ENCODE data around the gene BOK. TPM values are rescaled to one million over a fixed set of nuclear protein-coding genes. Genes with fewer than 3 reads are reported as not detected.

The BOK gene
- total and polyA plus RNA-seq, 3 donors from 2014 or later: 20.2 to 62.7 (median 52.0) TPM

GRCh38 chr2:241530571-241530970 is 28.0 kb upstream of the BOK start:
- DNase-seq: no peak
- 67 to 74% methylated on average over 8 of the region's 8 CpGs for WGBS, 2 donors
- no peaks in the 10 kb centered on the region for H3K27me3 ChIP-seq
- intact Hi-C loops (cut with DNase I; ENCODE audit: low total_unique reads): no loop called here
- TF ChIP-seq POLR2A (IDR thresholded peaks at IDR 0.05) (no peak), CTCF (IDR thresholded peaks at IDR 0.05) (no peak)
- no peak overlapping the region for H3K27ac ChIP-seq
- H3K9me3 ChIP-seq: no peaks in the 10 kb centered on the region
- H3K4me3 ChIP-seq: no peak overlapping the region
- H3K4me1 ChIP-seq: no peaks in the 10 kb centered on the region
- no peaks in the 10 kb centered on the region for H3K36me3 ChIP-seq (ENCODE audit: low read depth, missing control alignments)

- no peak for TF ChIP-seq POLR2A (IDR thresholded peaks at IDR 0.05)
- TF ChIP-seq CTCF (IDR thresholded peaks at IDR 0.05): no peak
- Histone ChIP-seq H3K4me1 (no peaks in the 10 kb centered on the region), H3K27me3 (no peaks in the 10 kb centered on the region), H3K36me3 (ENCODE audit: low read depth, missing control alignments) (no peaks in the 10 kb centered on the region), H3K4me3 (no peak overlapping the region), H3K27ac (no peak overlapping the region), H3K9me3 (no peaks in the 10 kb centered on the region)
- intact Hi-C loops (cut with DNase I; ENCODE audit: low total_unique reads): no loop called here
- no peak for DNase-seq
- WGBS, 2 donors: 86 to 89% methylated on average over 13 of the region's 13 CpGs
These were observed 27.3 kb upstream of the BOK start for GRCh38 chr2:241531161-241531722.

- H3K4me1 ChIP-seq: no peaks in the 10 kb centered on the region
- WGBS, 2 donors: 93 to 94% methylated on average over 7 to 8 of the region's 8 CpGs
- DNase-seq: no peak
- no peaks in the 10 kb centered on the region for H3K36me3 ChIP-seq (ENCODE audit: low read depth, missing control alignments)
- H3K9me3 ChIP-seq: no peaks in the 10 kb centered on the region
- no peaks in the 10 kb centered on the region for H3K27me3 ChIP-seq
- no peak overlapping the region for H3K4me3 ChIP-seq
- no peak overlapping the region for H3K27ac ChIP-seq
- intact Hi-C loops (cut with DNase I; ENCODE audit: low total_unique reads): no loop called here
- TF ChIP-seq POLR2A (IDR thresholded peaks at IDR 0.05) (no peak), CTCF (IDR thresholded peaks at IDR 0.05) (no peak)
These were observed 26.4 kb upstream of the BOK start for GRCh38 chr2:241532168-241532567.

GRCh38 chr2:241532733-241533601 is 25.6 kb upstream of the BOK start:
- H3K36me3 ChIP-seq (ENCODE audit: low read depth, missing control alignments): no peaks in the 10 kb centered on the region
- no peaks in the 10 kb centered on the region for H3K4me1 ChIP-seq
- intact Hi-C loops (cut with DNase I; ENCODE audit: low total_unique reads): no loop called here
- H3K4me3 ChIP-seq: no peak overlapping the region
- no peak overlapping the region for H3K27ac ChIP-seq
- no peaks in the 10 kb centered on the region for H3K9me3 ChIP-seq
- TF ChIP-seq CTCF (IDR thresholded peaks at IDR 0.05) (no peak), POLR2A (IDR thresholded peaks at IDR 0.05) (no peak)
- no peak for DNase-seq
- no peaks in the 10 kb centered on the region for H3K27me3 ChIP-seq
- WGBS, 2 donors: 90 to 92% methylated on average over 5 to 26 of the region's 26 CpGs
